HEK293 (cell line): Measurements from ENCODE around the gene PRRC2B.

Experiments used
- CTCF ChIA-PET: fragments of 350-600 bp; formaldehyde crosslinking; extraction: SDS; loops from one replicate; lab custom pipeline; 2021; ENCODE audit warnings: antibody characterized with exemption; lab: Yijun Ruan, JAX
- POLR2A ChIA-PET: fragments of 300-600 bp; formaldehyde crosslinking; extraction: SDS; loops from one replicate; lab custom pipeline; 2020; ENCODE audit warnings: antibody characterized with exemption, inconsistent platforms; lab: Yijun Ruan, JAX
- H3K27ac ChIP-seq: fragments of 200-500 bp; sonication (Bioruptor generic); 2 replicates; pipeline ENCODE4 v1.5.1; 2014; ENCODE audit warnings: low read depth, low read length, control low read depth, inconsistent platforms; ENCODE audit errors: extremely low read depth
- H3K36me3 ChIP-seq, 2 experiments: fragments of 200-500 bp in 1 of 2; sonication (Bioruptor generic) in 1 of 2; 1 replicate in 1 of 2; 2 replicates in 1 of 2; pipeline ENCODE4 v1.5.1; 2014 to 2017; ENCODE audit warnings: inconsistent platforms in 2 of 2, low read length in 2 of 2; ENCODE audit not compliant: control insufficient read depth in 2 of 2, insufficient read depth in 1 of 2
- H3K4me1 ChIP-seq: fragments of 200-500 bp; sonication (Bioruptor generic); 2 replicates; pipeline ENCODE4 v1.5.1; 2014; ENCODE audit warnings: mild to moderate bottlenecking, low read length, inconsistent platforms; ENCODE audit not compliant: control insufficient read depth, insufficient read depth
- H3K4me3 ChIP-seq: 2 replicates; pipeline ENCODE4 v1.5.1; 2011; ENCODE audit warnings: low read depth, mild to moderate bottlenecking, control low read depth, low read length, moderate library complexity
- H3K9me3 ChIP-seq: fragments of 200-500 bp; sonication (Bioruptor generic); 2 replicates; pipeline ENCODE4 v1.5.1; 2014; ENCODE audit warnings: low read depth, low read length, inconsistent platforms; ENCODE audit not compliant: control insufficient read depth, insufficient read depth
- GLIS1 ChIP-seq: fragments of 450-650 bp; formaldehyde crosslinking; IDR thresholded peaks from 2 replicates; pipeline ENCODE4 v1.5.1; 2016; ENCODE audit warnings: missing biosample characterization, missing genetic modification characterization
- KLF16 ChIP-seq: fragments of 450-650 bp; formaldehyde crosslinking; IDR thresholded peaks from 2 replicates; pipeline ENCODE4 v1.5.1; 2017; ENCODE audit warnings: missing biosample characterization, missing genetic modification characterization
- KLF17 ChIP-seq: fragments of 450-650 bp; formaldehyde crosslinking; IDR thresholded peaks from 2 replicates; pipeline ENCODE4 v1.5.1; 2016; ENCODE audit warnings: missing biosample characterization, missing genetic modification characterization
- KLF8 ChIP-seq: fragments of 450-650 bp; formaldehyde crosslinking; IDR thresholded peaks from 2 replicates; pipeline ENCODE4 v1.5.1; 2016; ENCODE audit warnings: missing biosample characterization, missing genetic modification characterization
- KLF9 ChIP-seq: fragments of 450-650 bp; formaldehyde crosslinking; IDR thresholded peaks from 2 replicates; pipeline ENCODE4 v1.5.1; 2016; ENCODE audit warnings: missing biosample characterization, missing genetic modification characterization, low read depth
- PRDM10 ChIP-seq: fragments of 450-650 bp; formaldehyde crosslinking; IDR thresholded peaks from 2 replicates; pipeline ENCODE4 v1.5.1; 2016; ENCODE audit warnings: missing biosample characterization, missing genetic modification characterization
- SALL2 ChIP-seq: fragments of 450-650 bp; formaldehyde crosslinking; IDR thresholded peaks from 2 replicates; pipeline ENCODE4 v1.5.0; 2017; ENCODE audit warnings: missing biosample characterization, mild to moderate bottlenecking, missing genetic modification characterization, borderline replicate concordance
- SP2 ChIP-seq: fragments of 450-650 bp; formaldehyde crosslinking; IDR thresholded peaks from 2 replicates; pipeline ENCODE4 v1.5.1; 2016; ENCODE audit warnings: missing biosample characterization, missing genetic modification characterization
- ZBTB20 ChIP-seq: fragments of 450-650 bp; formaldehyde crosslinking; IDR thresholded peaks from 2 replicates; pipeline ENCODE4 v1.5.1; 2016; ENCODE audit warnings: missing biosample characterization, missing genetic modification characterization
- ZBTB7A ChIP-seq: fragments of 450-650 bp; formaldehyde crosslinking; IDR thresholded peaks from 2 replicates; pipeline ENCODE4 v1.5.1; 2016; ENCODE audit warnings: low read depth, missing biosample characterization, missing genetic modification characterization
- ZBTB8A ChIP-seq: fragments of 450-650 bp; formaldehyde crosslinking; IDR thresholded peaks from 2 replicates; pipeline ENCODE4 v1.5.1; 2016; ENCODE audit warnings: missing biosample characterization, missing genetic modification characterization
- ZEB2 ChIP-seq: fragments of 450-650 bp; formaldehyde crosslinking; IDR thresholded peaks from 2 replicates; pipeline ENCODE4 v1.5.1; 2016; ENCODE audit warnings: missing biosample characterization, missing genetic modification characterization
- ZNF211 ChIP-seq: fragments of 450-650 bp; formaldehyde crosslinking; IDR thresholded peaks from 2 replicates; pipeline ENCODE4 v1.5.1; 2016; ENCODE audit warnings: low read depth, missing biosample characterization, missing genetic modification characterization
- ZNF391 ChIP-seq: fragments of 450-650 bp; formaldehyde crosslinking; IDR thresholded peaks from 2 replicates; pipeline ENCODE4 v1.5.1; 2016; ENCODE audit warnings: low read depth, missing biosample characterization, missing genetic modification characterization, borderline replicate concordance
- ZNF501 ChIP-seq: fragments of 450-650 bp; formaldehyde crosslinking; IDR thresholded peaks from 2 replicates; pipeline ENCODE4 v1.5.1; 2016; ENCODE audit warnings: missing biosample characterization, missing genetic modification characterization
- ZNF561 ChIP-seq: fragments of 450-650 bp; IDR thresholded peaks from 2 replicates; pipeline ENCODE4 v1.5.1; 2018; ENCODE audit warnings: missing biosample characterization, missing genetic modification characterization, borderline replicate concordance
- ZNF624 ChIP-seq: fragments of 450-650 bp; formaldehyde crosslinking; IDR thresholded peaks from 2 replicates; pipeline ENCODE4 v1.5.1; 2017; ENCODE audit warnings: missing biosample characterization, missing genetic modification characterization
- ZNF664 ChIP-seq: fragments of 450-650 bp; formaldehyde crosslinking; IDR thresholded peaks from 2 replicates; pipeline ENCODE4 v1.5.1; 2016; ENCODE audit warnings: missing biosample characterization, missing genetic modification characterization
- ZNF777 ChIP-seq: fragments of 450-650 bp; formaldehyde crosslinking; IDR thresholded peaks from 2 replicates; pipeline ENCODE4 v1.5.1; 2017; ENCODE audit warnings: missing biosample characterization, missing genetic modification characterization, borderline replicate concordance
- ZSCAN30 ChIP-seq: fragments of 450-650 bp; IDR thresholded peaks from 2 replicates; pipeline ENCODE4 v1.5.1; 2018; ENCODE audit warnings: missing biosample characterization, mild to moderate bottlenecking, missing genetic modification characterization, moderate library complexity
- TF ChIP-seq, protein P1 (sequence below): fragments of 450-650 bp; formaldehyde crosslinking; IDR thresholded peaks from 2 replicates; pipeline ENCODE4 v1.5.1; 2016; ENCODE audit warnings: missing biosample characterization, missing genetic modification characterization

PRRC2B gene

DNA sequence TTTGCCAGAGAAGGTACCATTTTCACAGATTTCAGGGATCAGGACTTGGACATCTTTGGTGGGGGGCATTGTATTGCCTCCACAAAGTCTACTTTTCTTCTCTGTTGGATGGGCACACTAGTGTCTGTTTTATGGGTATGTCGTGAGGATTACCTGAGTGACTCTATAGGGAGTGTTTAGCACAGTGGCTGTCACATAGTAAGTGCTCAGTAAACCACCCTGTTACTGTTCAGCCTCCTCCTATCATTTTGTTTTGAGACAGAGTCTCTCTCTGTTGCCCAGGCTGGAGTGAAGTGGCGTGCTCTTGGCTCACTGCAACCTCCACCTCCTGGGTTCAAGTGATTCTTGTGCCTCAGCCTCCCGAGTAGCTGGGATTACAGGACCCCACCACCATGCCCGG lies 2.4 kb upstream of the PRRC2B start:
- Histone ChIP-seq H3K4me3 (no peak overlapping the region), H3K9me3 (no peaks in the 10 kb centered on the region), H3K4me1 (peaks cover 5% of the 10 kb centered on the region), H3K36me3 (peaks cover 0 to 13% of the 10 kb centered on the region in 2 experiments; a peak in 1 of 3 replicates), H3K27ac (no peak overlapping the region)
- CTCF ChIA-PET, result interaction anchor here (1.9 kb wide), 1 partner anchor 8 kb away, joined by 19 read pairs; no protein-coding TSS in a partner anchor
- POLR2A ChIA-PET, result interaction anchor here (0.8 to 2.9 kb wide), 2 partner anchors 8 to 19 kb away, joined by 3 to 20 read pairs; no protein-coding TSS in a partner anchor
- TF ChIP-seq PRDM10 (tag by site-specific recombination), result peak; percentile 29; the same call in 1 of the 2 replicates
- no peak for TF ChIP-seq ZNF211 (tag by site-specific recombination)
- TF ChIP-seq ZNF664 (tag by site-specific recombination), result peak; percentile 96

DNA sequence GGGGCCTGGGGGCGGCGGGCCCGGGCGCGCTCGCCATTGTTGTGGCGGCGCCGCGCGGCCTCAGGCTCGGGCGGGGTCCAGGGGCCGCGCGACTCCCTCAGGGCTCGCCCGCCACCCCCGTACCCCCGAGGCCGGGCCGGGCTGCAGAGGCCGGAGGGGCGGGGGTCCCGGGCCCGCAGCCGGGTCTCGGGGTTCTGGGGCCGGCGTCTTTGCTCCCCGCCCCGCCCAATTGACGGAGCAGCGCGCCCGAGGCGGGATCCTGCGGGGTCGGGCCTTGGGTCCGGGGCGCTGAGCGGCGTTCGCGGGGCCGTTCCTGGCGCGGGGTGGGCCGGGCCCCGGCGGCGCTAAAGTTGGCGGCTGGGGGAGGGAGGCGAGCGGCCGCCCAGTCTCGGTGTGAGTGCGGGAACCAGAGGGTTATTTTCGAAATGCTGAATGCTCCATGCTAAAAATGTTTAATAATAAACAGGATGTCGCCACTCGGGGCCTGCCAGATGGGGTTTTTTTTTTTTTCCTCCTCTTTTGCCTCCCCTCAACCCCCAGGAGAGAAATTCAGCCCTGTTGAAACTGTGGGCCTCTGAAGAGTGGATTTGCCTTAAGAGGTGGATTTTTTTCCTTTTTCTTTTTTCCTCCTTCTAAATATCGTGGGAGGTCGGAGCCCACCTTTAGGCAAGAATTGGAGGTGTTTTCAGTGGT lies 724 bp downstream of the PRRC2B start:
- Histone ChIP-seq H3K4me1 (peaks cover 17% of the 10 kb centered on the region), H3K4me3 (peak overlapping the region; percentile 68), H3K36me3 (peaks cover 0 to 27% of the 10 kb centered on the region in 2 experiments; a peak in 1 of 3 replicates), H3K27ac (peak overlapping the region; percentile 99), H3K9me3 (no peaks in the 10 kb centered on the region)
- CTCF ChIA-PET, result interaction anchor here (0.7 kb wide), 1 partner anchor 298 kb away, joined by 4 read pairs; no protein-coding TSS in a partner anchor
- POLR2A ChIA-PET, result interaction anchor here (0.7 to 4.9 kb wide), 4 partner anchors 11 to 45 kb away, joined by 4 to 39 read pairs (median 8); no protein-coding TSS in a partner anchor
- TF ChIP-seq ZEB2 (tag by site-specific recombination) (peak; percentile 43; the same call in 1 of the 2 replicates), ZSCAN30 (tag by site-specific recombination) (peak; percentile 39; the same call in 1 of the 2 replicates), PRDM10 (tag by site-specific recombination) (peak; percentile 96), ZBTB7A (tag by site-specific recombination) (0 out of 2 replicates have a peak, but pooled peaks have one; percentile 56), GLIS1 (peak; percentile 35), ZNF777 (tag by site-specific recombination) (no peak), KLF9 (tag by site-specific recombination) (0 out of 2 replicates have a peak, but pooled peaks have one; percentile 16), ZNF501 (tag by site-specific recombination) (no peak), KLF16 (tag by site-specific recombination) (0 out of 2 replicates have a peak, but pooled peaks have one; percentile 36), ZNF391 (tag by site-specific recombination) (0 out of 2 replicates have a peak, but pooled peaks have one; percentile 46), ZBTB8A (peak; percentile 59), ZBTB20 (tag by site-specific recombination) (peak; percentile 70), KLF8 (tag by site-specific recombination) (peak; percentile 68), SP2 (peak; percentile 20; the same call in 1 of the 2 replicates), SALL2 (tag by site-specific recombination) (no peak), KLF17 (tag by site-specific recombination) (0 out of 2 replicates have a peak, but pooled peaks have one; percentile 17), ZNF561 (peak; percentile 72; the same call in 1 of the 2 replicates), ZNF624 (tag by site-specific recombination) (no peak)
- TF ChIP-seq, protein P1, sequence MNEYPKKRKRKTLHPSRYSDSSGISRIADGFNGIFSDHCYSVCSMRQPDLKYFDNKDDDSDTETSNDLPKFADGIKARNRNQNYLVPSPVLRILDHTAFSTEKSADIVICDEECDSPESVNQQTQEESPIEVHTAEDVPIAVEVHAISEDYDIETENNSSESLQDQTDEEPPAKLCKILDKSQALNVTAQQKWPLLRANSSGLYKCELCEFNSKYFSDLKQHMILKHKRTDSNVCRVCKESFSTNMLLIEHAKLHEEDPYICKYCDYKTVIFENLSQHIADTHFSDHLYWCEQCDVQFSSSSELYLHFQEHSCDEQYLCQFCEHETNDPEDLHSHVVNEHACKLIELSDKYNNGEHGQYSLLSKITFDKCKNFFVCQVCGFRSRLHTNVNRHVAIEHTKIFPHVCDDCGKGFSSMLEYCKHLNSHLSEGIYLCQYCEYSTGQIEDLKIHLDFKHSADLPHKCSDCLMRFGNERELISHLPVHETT (tag by site-specific recombination), result 0 out of 2 replicates have a peak, but pooled peaks have one; percentile 20
